Stimulated activated naive CD8-positive, alpha-beta T cell treated with anti-CD3 and anti-CD28 coated beads, Interleukin-15, Interleukin-2, amounts not matched to agents 100 ng/mL and 50 ng/mL, for 24 hours (primary cell): ENCODE results near the gene IFRD1.

ENCODE experiments used
- H3K27ac Mint-ChIP-seq: one replicate; pipeline ENCODE4 v1.8.0; 2021; ENCODE audit warnings: mild to moderate bottlenecking, mixed read lengths
- H3K27me3 Mint-ChIP-seq: one replicate; pipeline ENCODE4 v1.8.0; 2021; ENCODE audit warnings: mixed read lengths
- H3K36me3 Mint-ChIP-seq: one replicate; pipeline ENCODE4 v1.8.0; 2021; ENCODE audit warnings: low read depth, mixed read lengths
- H3K4me1 Mint-ChIP-seq: one replicate; pipeline ENCODE4 v1.8.0; 2021; ENCODE audit warnings: low read depth, mixed read lengths
- H3K4me3 Mint-ChIP-seq: one replicate; pipeline ENCODE4 v1.8.0; 2021; ENCODE audit warnings: mild to moderate bottlenecking, mixed read lengths
- H3K9me3 Mint-ChIP-seq: one replicate; pipeline ENCODE4 v1.8.0; 2021; ENCODE audit warnings: mixed read lengths

Gene IFRD1, protein sequence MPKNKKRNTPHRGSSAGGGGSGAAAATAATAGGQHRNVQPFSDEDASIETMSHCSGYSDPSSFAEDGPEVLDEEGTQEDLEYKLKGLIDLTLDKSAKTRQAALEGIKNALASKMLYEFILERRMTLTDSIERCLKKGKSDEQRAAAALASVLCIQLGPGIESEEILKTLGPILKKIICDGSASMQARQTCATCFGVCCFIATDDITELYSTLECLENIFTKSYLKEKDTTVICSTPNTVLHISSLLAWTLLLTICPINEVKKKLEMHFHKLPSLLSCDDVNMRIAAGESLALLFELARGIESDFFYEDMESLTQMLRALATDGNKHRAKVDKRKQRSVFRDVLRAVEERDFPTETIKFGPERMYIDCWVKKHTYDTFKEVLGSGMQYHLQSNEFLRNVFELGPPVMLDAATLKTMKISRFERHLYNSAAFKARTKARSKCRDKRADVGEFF

GRCh38 chr7:112449902-112450806, at the start of gene IFRD1:
Gene IFRD1, plus strand, starts transcription at chr7:112450460. Its CDS starts 229 bp downstream, at chr7:112450689.
- Mint-ChIP-seq H3K4me3 (peak within 1 kb of the TSS; percentile 97), H3K27ac (peak within 1 kb of the TSS; percentile 98), H3K27me3 (no peaks in the 10 kb centered on the region), H3K36me3 (peaks cover 20% of the 10 kb centered on the region), H3K9me3 (no peaks in the 10 kb centered on the region), H3K4me1 (peaks cover 50% of the 10 kb centered on the region)

- H3K27me3 Mint-ChIP-seq: peaks cover 10% of the 10 kb centered on the region
- H3K4me3 Mint-ChIP-seq: no peak overlapping the region
- no peaks in the 10 kb centered on the region for H3K4me1 Mint-ChIP-seq
- H3K27ac Mint-ChIP-seq: no peak overlapping the region
- H3K9me3 Mint-ChIP-seq: no peaks in the 10 kb centered on the region
- H3K36me3 Mint-ChIP-seq: no peaks in the 10 kb centered on the region
Measured at GRCh38 chr7:112404321-112404720, 45.9 kb upstream of the IFRD1 start.

DNA sequence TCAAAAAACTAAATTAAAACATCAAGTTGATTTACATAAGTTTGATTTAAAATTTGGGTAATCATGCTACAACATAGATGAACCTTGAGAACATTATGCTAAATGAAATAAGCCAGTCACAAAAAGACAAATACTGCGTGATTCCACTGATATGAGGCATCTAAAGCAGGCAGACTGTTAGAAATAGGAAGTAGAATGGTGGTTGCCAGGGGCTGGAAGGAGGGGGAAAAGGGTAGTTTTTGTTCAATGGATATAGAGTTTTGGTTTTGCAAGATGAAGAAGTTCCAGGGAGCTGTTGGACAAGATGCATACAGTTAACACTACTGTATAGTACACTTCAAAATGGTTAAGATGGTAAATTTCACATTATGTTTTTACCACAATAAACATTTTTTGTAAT, 45.0 kb upstream of the IFRD1 start:
- Mint-ChIP-seq H3K27me3 (peaks cover 12% of the 10 kb centered on the region), H3K4me3 (no peak overlapping the region), H3K4me1 (no peaks in the 10 kb centered on the region), H3K36me3 (no peaks in the 10 kb centered on the region), H3K27ac (no peak overlapping the region), H3K9me3 (no peaks in the 10 kb centered on the region)

DNA sequence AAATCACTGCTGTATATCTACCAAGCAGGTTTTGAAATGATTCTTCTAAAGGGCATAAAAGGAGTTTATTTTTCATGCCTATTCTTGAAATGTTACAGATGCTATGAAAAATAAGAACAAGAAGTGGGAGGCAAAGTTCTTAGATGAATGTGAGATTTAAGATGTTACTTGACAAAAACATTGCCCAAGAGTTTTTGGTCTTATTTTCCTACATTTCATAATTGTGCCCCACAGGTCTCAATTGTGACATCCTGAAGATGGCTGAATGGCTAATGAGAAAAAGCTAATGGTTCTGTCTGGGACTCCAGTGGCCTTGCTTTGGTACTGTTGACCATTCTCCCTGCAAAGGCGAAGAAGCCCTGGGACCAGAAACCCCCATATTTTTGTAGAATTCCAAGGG, 43.0 kb upstream of the IFRD1 start:
- Mint-ChIP-seq H3K36me3 (no peaks in the 10 kb centered on the region), H3K27ac (no peak overlapping the region), H3K27me3 (peaks cover 12% of the 10 kb centered on the region), H3K9me3 (no peaks in the 10 kb centered on the region), H3K4me3 (no peak overlapping the region), H3K4me1 (no peaks in the 10 kb centered on the region)

DNA sequence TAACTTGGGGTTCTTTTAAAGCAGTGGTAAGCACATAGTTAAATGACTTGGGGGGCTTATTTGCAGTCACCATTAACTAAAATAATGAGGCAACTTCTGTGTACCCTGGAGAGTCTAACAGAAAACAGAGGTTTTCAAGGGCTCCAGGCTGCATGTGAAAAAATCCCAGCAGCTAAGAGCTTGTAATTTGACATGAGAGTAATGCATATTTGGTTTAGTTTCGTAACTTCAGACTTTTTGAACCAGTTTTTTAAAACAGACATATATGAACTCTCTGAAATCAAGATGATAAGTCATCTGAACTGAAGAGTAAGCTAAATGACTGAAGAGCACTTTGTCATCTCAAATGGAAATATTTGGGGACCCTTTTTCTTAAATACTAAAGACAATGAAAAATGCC, 40.2 kb upstream of the IFRD1 start:
- Mint-ChIP-seq H3K36me3 (no peaks in the 10 kb centered on the region), H3K4me1 (peaks cover 3% of the 10 kb centered on the region), H3K4me3 (no peak overlapping the region), H3K27me3 (peaks cover 16% of the 10 kb centered on the region), H3K9me3 (no peaks in the 10 kb centered on the region), H3K27ac (no peak overlapping the region)

- H3K4me1 Mint-ChIP-seq: peaks cover 3% of the 10 kb centered on the region
- H3K4me3 Mint-ChIP-seq: no peak overlapping the region
- H3K9me3 Mint-ChIP-seq: no peaks in the 10 kb centered on the region
- peaks cover 16% of the 10 kb centered on the region for H3K27me3 Mint-ChIP-seq
- no peaks in the 10 kb centered on the region for H3K36me3 Mint-ChIP-seq
- H3K27ac Mint-ChIP-seq: no peak overlapping the region
Measured at GRCh38 chr7:112411186-112411795, 39.0 kb upstream of the IFRD1 start.

- Mint-ChIP-seq H3K27me3 (peaks cover 4% of the 10 kb centered on the region), H3K9me3 (peaks cover 7% of the 10 kb centered on the region), H3K4me3 (no peak overlapping the region), H3K4me1 (peaks cover 3% of the 10 kb centered on the region), H3K36me3 (no peaks in the 10 kb centered on the region), H3K27ac (no peak overlapping the region)
Measured at GRCh38 chr7:112414855-112415490, 35.3 kb upstream of the IFRD1 start.

- Mint-ChIP-seq H3K27ac (no peak overlapping the region), H3K4me1 (peaks cover 3% of the 10 kb centered on the region), H3K36me3 (no peaks in the 10 kb centered on the region), H3K4me3 (no peak overlapping the region), H3K27me3 (peaks cover 4% of the 10 kb centered on the region), H3K9me3 (peaks cover 7% of the 10 kb centered on the region)
Measured at GRCh38 chr7:112416127-112416526, 34.1 kb upstream of the IFRD1 start.

DNA sequence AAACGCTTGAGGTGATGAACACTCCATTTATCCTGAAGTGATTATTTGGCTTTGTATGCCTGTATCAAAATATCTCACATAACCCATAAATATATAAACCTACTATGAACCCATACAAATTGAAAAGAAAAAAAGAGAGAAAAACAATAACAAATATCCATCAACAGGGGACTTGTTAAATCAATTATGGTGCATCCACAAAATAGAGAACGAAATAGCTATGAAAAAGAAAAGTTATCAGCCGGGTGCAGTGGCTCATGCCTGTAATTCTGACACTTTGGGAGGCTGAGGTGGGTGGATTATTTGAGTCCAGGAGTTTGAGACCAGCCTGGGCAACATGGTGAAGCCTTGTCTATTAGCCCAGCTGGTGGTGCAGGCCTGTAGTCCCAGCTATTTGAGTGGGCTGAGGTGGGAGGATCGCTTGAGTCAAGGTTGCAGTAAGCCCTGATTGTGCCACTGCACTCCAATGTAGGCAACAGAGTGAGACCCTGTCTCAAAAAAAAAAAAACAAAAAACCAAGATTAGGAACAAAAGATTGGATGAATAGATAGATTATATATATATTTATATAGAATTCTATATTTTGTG, 30.6 kb upstream of the IFRD1 start:
- H3K9me3 Mint-ChIP-seq: peaks cover 7% of the 10 kb centered on the region
- peaks cover 27% of the 10 kb centered on the region for H3K4me1 Mint-ChIP-seq
- H3K27me3 Mint-ChIP-seq: peaks cover 4% of the 10 kb centered on the region
- no peaks in the 10 kb centered on the region for H3K36me3 Mint-ChIP-seq
- no peak overlapping the region for H3K27ac Mint-ChIP-seq
- H3K4me3 Mint-ChIP-seq: no peak overlapping the region

DNA sequence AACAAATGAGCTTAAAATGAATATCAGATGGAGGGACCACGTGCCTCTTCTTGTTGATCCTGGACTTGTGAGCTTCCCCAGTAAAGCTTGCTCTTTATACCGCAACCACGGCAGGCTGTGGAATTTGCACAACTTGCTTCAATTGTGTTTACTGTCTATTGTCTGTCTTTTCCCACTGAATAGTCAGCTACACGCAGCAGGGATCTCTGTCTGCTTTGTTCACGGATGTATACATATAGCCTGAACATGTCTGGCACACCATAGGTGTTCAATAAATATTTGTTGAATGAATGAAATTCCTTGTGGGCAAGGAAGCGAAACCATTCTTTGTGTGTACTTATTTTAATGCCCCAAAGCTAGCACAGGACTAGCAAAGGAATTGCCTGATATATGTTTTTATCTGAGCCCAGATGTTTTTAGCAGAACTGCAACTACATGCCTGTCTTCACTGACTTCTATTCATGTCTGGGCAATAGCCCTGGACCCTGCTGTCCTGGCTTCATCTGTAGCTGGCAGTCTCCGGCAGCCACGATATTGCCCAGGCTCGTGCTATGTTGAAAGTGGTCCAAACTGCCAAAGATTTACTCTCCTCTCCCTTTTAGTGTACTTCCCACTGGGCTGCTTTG, 29.9 kb upstream of the IFRD1 start:
- H3K27ac Mint-ChIP-seq: no peak overlapping the region
- H3K9me3 Mint-ChIP-seq: peaks cover 7% of the 10 kb centered on the region
- no peaks in the 10 kb centered on the region for H3K36me3 Mint-ChIP-seq
- no peaks in the 10 kb centered on the region for H3K27me3 Mint-ChIP-seq
- H3K4me3 Mint-ChIP-seq: no peak overlapping the region
- peaks cover 24% of the 10 kb centered on the region for H3K4me1 Mint-ChIP-seq

GRCh38 chr7:112421666-112422486, 28.4 kb upstream of the IFRD1 start:
- peak overlapping the region; percentile 79 for H3K27ac Mint-ChIP-seq
- H3K4me1 Mint-ChIP-seq: peaks cover 24% of the 10 kb centered on the region
- peak overlapping the region; percentile 18 for H3K4me3 Mint-ChIP-seq
- peaks cover 7% of the 10 kb centered on the region for H3K9me3 Mint-ChIP-seq
- no peaks in the 10 kb centered on the region for H3K36me3 Mint-ChIP-seq
- H3K27me3 Mint-ChIP-seq: no peaks in the 10 kb centered on the region

DNA sequence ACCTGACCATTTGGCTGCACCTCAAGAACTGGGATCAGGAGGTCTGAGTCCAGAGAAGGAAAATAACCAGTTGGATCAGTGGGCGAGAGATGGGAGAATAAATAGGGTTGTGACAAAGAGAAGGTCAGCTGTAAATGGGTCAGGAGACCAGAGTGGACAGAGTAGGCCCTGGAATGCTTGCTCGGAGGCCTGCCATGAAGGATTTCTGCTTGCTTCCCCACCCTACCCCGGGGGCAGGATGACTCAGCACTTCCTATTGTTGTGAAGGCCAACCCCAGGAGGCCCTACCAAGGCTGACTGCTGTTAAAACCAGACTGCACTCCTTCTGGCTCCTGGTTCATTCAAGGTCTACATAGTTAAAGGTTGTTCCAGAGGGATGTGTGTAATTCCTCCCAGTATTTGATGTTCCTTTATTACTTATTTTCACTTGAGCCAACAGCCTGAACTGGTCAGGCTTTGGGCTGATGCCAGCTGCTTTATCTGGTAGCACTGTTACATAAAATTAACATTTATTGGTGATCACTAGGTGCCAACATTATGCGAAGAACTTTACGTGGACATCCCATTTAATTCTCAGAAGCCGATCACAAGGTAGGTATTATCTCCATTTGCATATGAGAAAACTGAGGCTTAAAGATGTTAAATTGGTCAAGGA, 27.3 kb upstream of the IFRD1 start:
- no peaks in the 10 kb centered on the region for H3K36me3 Mint-ChIP-seq

DNA sequence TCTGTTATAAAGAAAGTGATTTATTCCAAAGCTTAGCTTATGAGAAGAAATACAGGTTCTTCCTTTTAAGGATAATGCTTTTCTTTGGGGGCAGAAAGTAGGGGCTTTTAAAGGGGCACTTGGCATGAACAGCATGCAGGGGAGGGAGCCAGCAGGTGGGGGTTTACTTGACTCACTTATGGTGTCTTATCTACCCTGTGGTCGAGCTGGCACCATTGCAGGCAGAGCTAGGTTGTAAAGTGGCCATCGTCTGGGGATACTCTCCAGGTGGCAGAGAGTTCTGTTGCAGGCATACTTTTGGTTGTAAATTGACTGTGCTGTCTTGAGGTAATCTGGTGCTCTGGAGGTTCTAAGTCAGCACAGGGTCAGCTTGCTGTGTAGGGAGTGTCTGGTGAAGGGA, 26.3 kb upstream of the IFRD1 start:
- no peaks in the 10 kb centered on the region for H3K36me3 Mint-ChIP-seq
- no peaks in the 10 kb centered on the region for H3K27me3 Mint-ChIP-seq
- H3K9me3 Mint-ChIP-seq: peaks cover 2% of the 10 kb centered on the region
- H3K27ac Mint-ChIP-seq: no peak overlapping the region
- no peak overlapping the region for H3K4me3 Mint-ChIP-seq
- H3K4me1 Mint-ChIP-seq: peaks cover 24% of the 10 kb centered on the region

More for the DNA sequence above, 27.3 kb upstream of the IFRD1 start:
- Mint-ChIP-seq H3K4me1 (peaks cover 24% of the 10 kb centered on the region), H3K27ac (peak overlapping the region; percentile 79), H3K27me3 (no peaks in the 10 kb centered on the region), H3K9me3 (peaks cover 7% of the 10 kb centered on the region), H3K4me3 (no peak overlapping the region)
